Hepatocyte (in vitro differentiated cells): Measurements from ENCODE around the gene SND1.

Experiments
- EZH2phosphoT487 ChIP-seq: fragments of 200-600 bp; sonication (generic); IDR thresholded peaks from one replicate; pipeline ENCODE4 v1.6.1; 2018; ENCODE audit warnings: antibody characterized with exemption, mild to moderate bottlenecking, low read depth, moderate library complexity; ENCODE audit not compliant: unreplicated experiment, severe bottlenecking
- TF ChIP-seq, protein P1 (sequence below): fragments of 200-600 bp; sonication (generic); IDR thresholded peaks from 2 replicates; pipeline ENCODE4 v1.5.1; 2016; ENCODE audit warnings: antibody characterized with exemption, mild to moderate bottlenecking; ENCODE audit not compliant: poor library complexity

DNA sequence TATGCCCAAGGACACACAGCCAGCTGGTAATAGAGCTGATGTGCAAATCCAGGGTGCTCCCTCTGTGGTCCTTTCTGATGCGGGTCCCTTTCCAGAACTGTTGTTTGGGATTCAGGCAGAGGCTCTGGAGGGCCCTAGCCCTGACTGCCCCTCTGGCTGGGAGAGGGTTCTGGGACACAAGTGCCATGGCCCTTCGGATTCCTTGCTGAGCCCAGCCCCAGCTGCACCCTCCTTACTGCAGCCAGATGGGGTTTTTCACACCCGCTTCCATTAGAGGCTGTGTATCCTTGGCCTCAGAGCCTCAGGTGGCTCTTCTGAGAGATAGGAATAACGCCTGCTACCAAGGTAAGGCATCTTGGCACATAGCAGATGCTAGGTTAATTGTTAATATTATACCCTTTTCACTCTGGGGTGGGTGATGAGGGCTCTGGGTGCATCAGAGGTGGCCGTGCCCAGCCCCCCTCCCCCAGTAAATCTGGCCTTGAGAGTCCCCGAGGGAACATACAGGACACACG, 469.0 kb downstream of the SND1 start:
- TF ChIP-seq, protein P1, sequence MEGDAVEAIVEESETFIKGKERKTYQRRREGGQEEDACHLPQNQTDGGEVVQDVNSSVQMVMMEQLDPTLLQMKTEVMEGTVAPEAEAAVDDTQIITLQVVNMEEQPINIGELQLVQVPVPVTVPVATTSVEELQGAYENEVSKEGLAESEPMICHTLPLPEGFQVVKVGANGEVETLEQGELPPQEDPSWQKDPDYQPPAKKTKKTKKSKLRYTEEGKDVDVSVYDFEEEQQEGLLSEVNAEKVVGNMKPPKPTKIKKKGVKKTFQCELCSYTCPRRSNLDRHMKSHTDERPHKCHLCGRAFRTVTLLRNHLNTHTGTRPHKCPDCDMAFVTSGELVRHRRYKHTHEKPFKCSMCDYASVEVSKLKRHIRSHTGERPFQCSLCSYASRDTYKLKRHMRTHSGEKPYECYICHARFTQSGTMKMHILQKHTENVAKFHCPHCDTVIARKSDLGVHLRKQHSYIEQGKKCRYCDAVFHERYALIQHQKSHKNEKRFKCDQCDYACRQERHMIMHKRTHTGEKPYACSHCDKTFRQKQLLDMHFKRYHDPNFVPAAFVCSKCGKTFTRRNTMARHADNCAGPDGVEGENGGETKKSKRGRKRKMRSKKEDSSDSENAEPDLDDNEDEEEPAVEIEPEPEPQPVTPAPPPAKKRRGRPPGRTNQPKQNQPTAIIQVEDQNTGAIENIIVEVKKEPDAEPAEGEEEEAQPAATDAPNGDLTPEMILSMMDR = no peak
- no peak for TF ChIP-seq EZH2phosphoT487
